ENCODE measurements around the gene ADAM19. TPM values are rescaled to one million over a fixed set of nuclear protein-coding genes. Genes with fewer than 3 reads are reported as not detected.
A peak's percentile ranks its signal among the peaks of the same experiment; 100 is the strongest.

ADAM19 gene
- total and polyA plus RNA-seq, 4 donors: 3.1 to 17.6 (median 12.9) TPM

- DNase-seq (no peak), ATAC-seq (ENCODE audit: insufficient read depth, low FRiP score) (no peak)
- no peaks in the 10 kb centered on the region for H3K36me3 ChIP-seq (ENCODE audit: control insufficient read depth in 4 of 4, insufficient read depth in 4 of 4, low read length in 4 of 4)
- no peak overlapping the region for H3K9ac ChIP-seq (ENCODE audit: insufficient read depth in 1 of 2, low read length in 2 of 2)
- H3K4me1 ChIP-seq (ENCODE audit: control insufficient read depth in 5 of 5, insufficient read depth in 5 of 5, low read length in 5 of 5): peaks cover 0 to 28% (median 0%) of the 10 kb centered on the region in 5 donors
- WGBS, 2 donors: 93 to 95% methylated on average over 5 of the region's 5 CpGs
- H3K27me3 ChIP-seq (ENCODE audit: control insufficient read depth in 3 of 3, insufficient read depth in 3 of 3, low read length in 2 of 3): no peaks in the 10 kb centered on the region
- H3K4me3 ChIP-seq: no peak overlapping the region
- no peak for TF ChIP-seq CTCF (IDR thresholded peaks at IDR 0.05; ENCODE audit: control extremely low read depth, extremely low read depth)
- H3K9me3 ChIP-seq (ENCODE audit: control insufficient read depth in 4 of 4, insufficient read depth in 3 of 4, low read length in 3 of 4): no peaks in the 10 kb centered on the region
- H3K27ac ChIP-seq (ENCODE audit: low read depth in 1 of 2, low read length in 1 of 2): no peak overlapping the region
These were observed 129.7 kb downstream of the ADAM19 start for GRCh38 chr5:157445745-157446411.

- Histone ChIP-seq H3K36me3 (ENCODE audit: control insufficient read depth in 4 of 4, insufficient read depth in 4 of 4, low read length in 4 of 4) (no peaks in the 10 kb centered on the region), H3K9ac (ENCODE audit: insufficient read depth in 1 of 2, low read length in 2 of 2) (no peak overlapping the region), H3K4me3 (no peak overlapping the region), H3K27ac (ENCODE audit: low read depth in 1 of 2, low read length in 1 of 2) (no peak overlapping the region), H3K9me3 (ENCODE audit: control insufficient read depth in 4 of 4, insufficient read depth in 3 of 4, low read length in 3 of 4) (no peaks in the 10 kb centered on the region), H3K4me1 (ENCODE audit: control insufficient read depth in 5 of 5, insufficient read depth in 5 of 5, low read length in 5 of 5) (peaks cover 0 to 21% (median 0%) of the 10 kb centered on the region in 5 donors), H3K27me3 (ENCODE audit: control insufficient read depth in 3 of 3, insufficient read depth in 3 of 3, low read length in 2 of 3) (no peaks in the 10 kb centered on the region)
- DNase-seq (no peak), ATAC-seq (ENCODE audit: insufficient read depth, low FRiP score) (no peak)
- TF ChIP-seq CTCF (IDR thresholded peaks at IDR 0.05; ENCODE audit: control extremely low read depth, extremely low read depth): no peak
- 71 to 77% methylated on average over 4 of the region's 4 CpGs for WGBS, 2 donors
These were observed 131.4 kb downstream of the ADAM19 start for GRCh38 chr5:157444224-157444623.

- WGBS, 2 donors: 76 to 82% methylated on average over 7 of the region's 7 CpGs
- H3K4me1 ChIP-seq (ENCODE audit: control insufficient read depth in 5 of 5, insufficient read depth in 5 of 5, low read length in 5 of 5): peaks cover 0 to 14% (median 0%) of the 10 kb centered on the region in 5 donors
- H3K36me3 ChIP-seq (ENCODE audit: control insufficient read depth in 4 of 4, insufficient read depth in 4 of 4, low read length in 4 of 4): no peaks in the 10 kb centered on the region
- H3K9me3 ChIP-seq (ENCODE audit: control insufficient read depth in 4 of 4, insufficient read depth in 3 of 4, low read length in 3 of 4): no peaks in the 10 kb centered on the region
- no peak overlapping the region for H3K4me3 ChIP-seq
- no peak overlapping the region for H3K27ac ChIP-seq (ENCODE audit: low read depth in 1 of 2, low read length in 1 of 2)
- H3K27me3 ChIP-seq (ENCODE audit: control insufficient read depth in 3 of 3, insufficient read depth in 3 of 3, low read length in 2 of 3): no peaks in the 10 kb centered on the region
- DNase-seq: peak; percentile 31 to 58 (median 37)
- no peak for TF ChIP-seq CTCF (IDR thresholded peaks at IDR 0.05; ENCODE audit: control extremely low read depth, extremely low read depth)
- ATAC-seq (ENCODE audit: insufficient read depth, low FRiP score): no peak
- H3K9ac ChIP-seq (ENCODE audit: insufficient read depth in 1 of 2, low read length in 2 of 2): peak overlapping the region in 1 of 2 donors; percentile 11
These were observed 132.5 kb downstream of the ADAM19 start for GRCh38 chr5:157443041-157443549.
